GM19193 (cell line): ENCODE data around the gene TBC1D3H.
"Not testable (repeated sequence)": the region's sequence is repeated elsewhere in the genome, so short reads cannot be mapped to it uniquely, and the experiment has no call there.

Source experiments
- POLR2A ChIP-seq: IDR thresholded peaks from 4 replicates; pipeline ENCODE4 v1.6.1; 2011; ENCODE audit not compliant: insufficient read depth, insufficient read length; ENCODE audit errors: extremely low read depth

The TBC1D3H gene

DNA sequence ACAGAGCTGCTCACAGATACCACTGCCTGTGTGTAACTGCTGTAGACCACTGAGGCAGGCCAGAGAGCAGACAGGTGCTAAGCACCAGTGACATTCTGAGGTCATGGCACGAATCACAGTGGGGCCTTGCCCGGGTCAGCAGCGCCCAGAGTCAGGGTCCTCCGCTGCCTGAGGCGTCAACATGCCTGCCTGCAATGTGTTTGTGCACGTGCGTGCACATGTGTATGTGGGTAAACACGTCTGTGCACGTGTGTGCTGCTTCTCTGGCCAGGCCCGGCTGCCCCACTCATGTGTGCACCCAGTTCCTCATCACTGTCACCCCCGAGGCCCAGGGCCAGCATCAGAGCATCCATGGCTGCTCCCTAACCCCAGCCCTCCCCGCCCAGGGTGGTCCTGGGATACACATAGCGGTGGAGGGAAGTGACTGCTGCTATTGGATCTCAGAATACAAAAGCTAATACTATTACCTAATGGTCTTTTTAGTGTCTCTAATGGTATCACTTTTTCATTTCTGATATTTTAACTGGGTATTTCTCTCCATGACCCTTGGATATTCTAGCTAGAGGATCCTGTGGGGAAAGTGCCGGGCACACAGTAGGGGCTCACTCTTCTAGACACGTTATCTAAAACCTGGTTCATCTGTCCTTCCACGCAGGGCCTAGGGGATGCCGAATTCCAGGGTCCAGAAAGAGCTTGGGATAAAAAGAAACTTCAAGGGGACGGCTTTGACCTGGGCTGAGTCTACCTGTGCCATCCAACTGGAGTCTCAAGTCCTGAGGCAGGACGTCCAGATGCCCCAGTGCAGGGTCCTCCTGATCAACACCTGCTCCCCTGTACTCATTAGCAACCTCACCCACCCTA lies at the start of gene TBC1D3H:
TBC1D3H (minus strand) TSS at position 51 of the 861 bp plus-strand sequence. CDS start 1,540 bp downstream, outside the sequence.
- TF ChIP-seq POLR2A = not testable (repeated sequence)
